ENCODE data around the gene ADGRB3.

ADGRB3 gene

DNA sequence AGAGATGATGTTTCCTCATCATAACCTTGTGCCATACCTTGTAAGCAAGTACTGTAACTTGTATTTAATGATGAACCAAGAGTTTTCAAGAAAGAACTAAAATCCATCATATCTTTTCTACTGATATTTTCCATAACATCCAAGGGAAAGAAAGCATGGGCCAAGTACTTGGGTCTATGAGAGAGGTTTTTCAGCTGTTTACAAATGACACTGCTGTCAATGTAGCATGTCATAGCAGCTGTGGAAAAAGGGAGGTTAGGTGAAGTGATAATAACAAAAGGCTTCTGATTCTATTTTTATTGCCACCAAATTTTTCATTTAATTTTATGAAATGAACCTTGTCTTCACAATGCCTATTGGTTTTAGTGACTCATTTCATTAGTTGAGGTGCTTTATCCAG, 679.4 kb downstream of the ADGRB3 start:
- no peak for DNase-seq (ENCODE audit: low read depth in 2 of 2)

GRCh38 chr6:69331886-69332285, 696.8 kb downstream of the ADGRB3 start:
- DNase-seq (ENCODE audit: low read depth in 2 of 2), result no peak

DNA sequence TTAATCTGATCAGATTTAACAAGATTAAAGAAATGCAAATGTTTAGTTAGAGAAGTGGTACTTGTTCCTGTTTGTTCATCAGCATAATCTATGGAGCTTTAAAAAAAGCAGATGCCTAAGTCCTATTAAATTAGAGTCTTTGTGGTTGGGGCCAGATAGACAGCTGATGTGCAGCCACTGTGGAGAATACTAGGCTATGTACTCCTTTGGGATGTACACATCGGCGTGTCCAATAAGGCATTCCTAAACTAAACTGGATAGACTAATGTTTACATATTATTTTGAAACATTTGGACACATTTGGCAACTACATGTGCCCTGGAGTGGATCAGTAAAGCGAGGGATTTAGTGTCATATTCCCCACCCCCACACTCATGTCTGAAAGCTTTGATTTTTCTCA, 702.2 kb downstream of the ADGRB3 start:
- no peak for DNase-seq (ENCODE audit: low read depth in 2 of 2)

- no peak for DNase-seq (ENCODE audit: low read depth in 2 of 2)
Observed at GRCh38 chr6:69338431-69339162, 703.5 kb downstream of the ADGRB3 start.

DNA sequence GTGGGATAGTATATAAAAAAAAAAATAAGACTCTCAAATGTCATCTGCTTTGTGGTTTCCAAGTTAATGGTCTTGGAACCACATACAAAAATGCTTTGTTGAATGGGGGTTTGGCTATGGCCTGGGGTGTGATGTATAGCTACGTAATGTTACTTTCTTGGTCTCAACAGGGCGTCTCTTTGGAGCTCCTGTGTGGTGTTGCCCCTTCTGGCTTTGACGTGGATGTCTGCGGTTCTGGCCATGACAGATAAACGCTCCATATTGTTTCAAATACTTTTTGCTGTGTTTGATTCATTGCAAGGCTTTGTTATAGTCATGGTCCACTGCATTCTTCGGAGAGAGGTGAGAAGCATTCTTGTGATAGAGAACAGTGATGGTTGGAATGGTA, 704.1 kb downstream of the ADGRB3 start:
- no peak for DNase-seq (ENCODE audit: low read depth in 2 of 2)

DNA sequence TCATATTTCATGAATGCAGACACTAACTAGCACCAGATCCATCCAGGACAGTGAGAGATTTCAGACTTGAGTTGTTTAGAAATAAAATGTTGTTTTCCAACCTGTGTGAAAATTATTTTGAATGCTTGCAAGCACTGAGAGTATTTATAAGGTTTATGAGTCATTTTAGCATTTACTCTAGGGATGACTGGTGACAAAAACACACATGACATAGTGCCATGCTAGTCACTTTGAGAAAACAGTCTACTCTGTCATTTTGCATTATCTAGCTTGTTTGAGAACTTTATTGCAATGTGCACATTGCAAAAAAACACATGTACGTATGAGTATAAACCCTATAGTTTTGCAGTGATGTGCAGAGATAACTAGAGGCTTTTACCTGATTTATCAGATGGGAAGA, 705.1 kb downstream of the ADGRB3 start:
- no peak for DNase-seq (ENCODE audit: low read depth in 2 of 2)

GRCh38 chr6:69343851-69344250, 708.8 kb downstream of the ADGRB3 start:
- DNase-seq (ENCODE audit: low read depth in 2 of 2), result no peak

DNA sequence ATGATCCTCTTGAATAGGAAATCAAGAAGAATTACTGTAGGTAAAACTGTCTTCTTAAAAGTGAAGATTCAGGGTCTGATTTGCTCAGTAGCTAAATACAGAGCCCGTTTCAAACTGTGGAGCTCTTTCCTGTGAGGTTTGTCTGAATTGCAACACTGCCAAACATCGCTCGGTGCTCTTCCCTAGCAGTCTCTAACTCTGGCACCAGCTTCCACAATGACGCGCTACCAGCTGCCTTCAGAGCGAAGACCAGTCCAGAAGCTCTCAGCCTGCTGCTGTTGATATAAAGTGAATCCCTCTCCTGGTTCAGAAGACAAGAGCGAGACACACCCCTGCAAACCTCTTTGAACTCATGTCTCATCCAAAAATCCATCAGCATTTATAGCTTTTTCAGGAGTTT, 714.7 kb downstream of the ADGRB3 start:
- no peak for DNase-seq (ENCODE audit: low read depth in 2 of 2)

DNA sequence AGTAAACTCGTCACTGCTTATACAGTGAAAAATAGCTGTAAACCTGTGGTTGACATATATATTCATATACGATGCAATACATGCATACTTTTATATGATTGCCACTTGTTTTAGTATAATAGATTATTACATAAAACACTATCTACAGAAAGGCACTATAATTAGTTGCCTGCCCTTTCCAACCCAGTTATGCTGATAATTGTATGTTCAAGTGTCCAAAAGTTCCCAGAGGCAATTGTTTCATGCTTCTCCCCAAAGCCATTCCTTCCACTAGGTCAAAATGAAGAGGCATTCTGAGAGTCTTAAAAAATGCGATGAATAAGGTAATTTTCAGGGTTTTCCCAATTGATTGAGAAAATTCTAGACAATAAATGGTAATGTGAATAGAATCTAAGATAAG, 727.1 kb downstream of the ADGRB3 start:
- DNase-seq (ENCODE audit: low read depth in 2 of 2), result no peak

DNA sequence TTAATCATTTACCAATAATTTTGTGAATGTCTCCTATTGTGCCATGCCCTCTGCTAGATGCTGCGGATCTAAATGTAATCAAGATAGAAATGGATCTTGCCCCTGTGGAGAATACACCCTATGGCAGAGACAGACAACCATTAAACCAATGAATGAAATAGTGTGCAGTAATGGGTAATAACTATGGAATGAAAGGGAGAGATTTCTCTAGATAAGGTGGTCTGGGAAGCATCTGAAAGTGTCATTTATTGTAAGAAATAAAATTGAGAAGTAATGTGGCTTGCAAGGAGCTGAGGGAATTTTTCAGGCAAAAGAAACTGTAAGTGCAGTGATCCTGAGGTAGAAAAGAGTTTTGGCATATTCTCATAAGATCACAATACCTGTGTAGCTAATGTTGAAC, 731.7 kb downstream of the ADGRB3 start:
- no peak for DNase-seq (ENCODE audit: low read depth in 2 of 2)

DNA sequence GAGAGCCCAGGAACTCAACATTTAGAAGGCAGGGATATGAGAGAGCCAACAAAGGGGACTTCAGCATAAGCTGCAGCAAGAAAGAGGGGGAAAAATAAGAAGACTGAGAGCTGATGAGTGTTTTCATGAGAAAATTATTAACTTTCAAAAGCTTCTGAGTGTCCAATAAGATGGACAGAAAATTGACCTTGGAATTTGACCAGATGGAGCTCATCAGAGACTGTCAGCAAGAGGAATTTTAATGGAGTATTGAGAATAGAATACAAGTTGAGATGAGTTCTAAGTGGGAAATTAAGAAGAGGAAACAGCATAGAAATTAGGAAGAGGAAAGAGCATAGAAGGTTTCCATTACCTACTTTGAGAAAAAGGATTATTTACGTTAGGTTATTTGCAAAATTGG, 733.5 kb downstream of the ADGRB3 start:
- no peak for DNase-seq (ENCODE audit: low read depth in 2 of 2)

GRCh38 chr6:69370763-69371162, 735.7 kb downstream of the ADGRB3 start:
- no peak for DNase-seq (ENCODE audit: low read depth in 2 of 2)

DNA sequence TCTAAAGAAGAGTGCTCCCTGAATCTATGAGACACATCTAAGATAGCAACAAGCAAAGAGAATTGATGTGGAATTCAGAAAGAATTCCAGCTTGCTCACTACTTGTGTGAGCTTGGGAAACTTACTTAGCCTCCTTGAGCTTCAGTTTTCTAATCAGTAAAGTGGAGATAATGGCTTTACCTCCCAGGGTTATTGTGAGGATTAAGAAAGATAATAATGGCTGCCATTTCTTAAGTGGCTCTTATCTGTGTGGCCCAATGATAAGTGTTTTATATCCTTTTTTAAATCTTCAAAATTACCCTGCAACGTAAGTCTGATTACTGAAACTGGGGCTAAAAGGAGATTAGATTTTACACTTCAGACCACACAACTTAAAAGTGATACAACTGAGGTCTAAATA, 743.2 kb downstream of the ADGRB3 start:
- no peak for DNase-seq (ENCODE audit: low read depth in 2 of 2)

GRCh38 chr6:69379518-69379917, 744.4 kb downstream of the ADGRB3 start:
- DNase-seq (ENCODE audit: low read depth in 2 of 2), result no peak

- no peak for DNase-seq (ENCODE audit: low read depth in 2 of 2)
Observed at GRCh38 chr6:69383627-69384026, 748.5 kb downstream of the ADGRB3 start.

DNA sequence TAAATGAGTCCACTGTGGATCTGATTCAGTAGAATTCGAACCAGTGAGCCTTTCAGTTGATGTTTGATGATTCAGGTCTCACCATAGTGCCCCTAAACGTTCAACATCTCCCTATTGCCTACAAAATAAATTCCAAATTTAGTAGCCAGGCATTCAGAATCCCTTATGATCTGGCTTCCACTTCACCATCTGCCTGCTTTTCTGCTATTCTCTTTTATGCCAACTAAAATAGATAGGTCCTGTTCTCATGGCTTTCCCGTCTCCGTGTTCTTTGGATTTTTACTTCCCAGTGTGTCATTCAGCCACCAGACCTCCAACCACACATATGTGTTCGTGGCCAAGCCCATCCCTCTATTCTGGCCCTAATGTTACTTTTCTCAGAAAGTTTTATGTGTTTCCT, 751.3 kb downstream of the ADGRB3 start:
- no peak for DNase-seq (ENCODE audit: low read depth in 2 of 2)

DNA sequence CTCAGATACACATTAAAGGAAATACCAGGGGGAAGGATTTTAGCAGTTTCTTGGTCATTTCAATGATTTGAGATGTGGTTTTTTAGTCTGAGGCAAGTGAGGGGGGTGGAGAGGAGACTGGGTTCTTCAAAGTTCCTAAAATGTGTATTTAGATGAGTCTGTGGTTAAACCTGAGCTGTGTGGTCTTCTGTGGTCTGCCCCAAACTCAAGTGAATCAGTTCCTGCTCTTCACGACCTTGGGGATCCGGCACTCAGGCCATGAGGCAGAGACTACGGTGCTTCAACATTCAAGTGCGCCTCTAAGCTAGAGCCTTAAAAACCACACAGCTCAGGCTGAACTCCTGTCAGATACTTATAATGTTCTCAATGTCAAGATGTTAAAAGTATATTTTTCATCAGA, 755.0 kb downstream of the ADGRB3 start:
- DNase-seq (ENCODE audit: low read depth in 2 of 2), result no peak

GRCh38 chr6:69391106-69391505, 756.0 kb downstream of the ADGRB3 start:
- DNase-seq (ENCODE audit: low read depth in 2 of 2), result no peak

DNA sequence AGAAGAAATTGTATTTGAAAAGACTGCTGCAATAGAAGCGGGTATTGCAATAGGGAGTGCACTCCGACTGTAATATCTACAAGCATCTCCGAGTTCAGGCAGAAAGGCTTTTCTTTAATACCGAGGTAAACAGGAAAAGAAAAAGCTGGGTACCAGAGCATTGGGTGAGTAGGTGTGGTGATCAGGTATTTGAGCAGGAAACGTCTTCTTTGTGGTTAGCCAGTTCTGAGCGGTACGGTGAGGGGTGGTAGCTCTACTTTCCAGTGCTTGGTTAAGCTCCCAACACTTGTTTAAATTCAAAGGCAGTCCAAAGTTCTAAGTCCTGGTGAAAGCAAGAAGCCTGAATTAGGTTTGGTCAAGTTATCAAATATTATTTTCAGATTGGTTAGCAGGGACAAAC, 757.7 kb downstream of the ADGRB3 start:
- DNase-seq (ENCODE audit: low read depth in 2 of 2), result no peak

DNA sequence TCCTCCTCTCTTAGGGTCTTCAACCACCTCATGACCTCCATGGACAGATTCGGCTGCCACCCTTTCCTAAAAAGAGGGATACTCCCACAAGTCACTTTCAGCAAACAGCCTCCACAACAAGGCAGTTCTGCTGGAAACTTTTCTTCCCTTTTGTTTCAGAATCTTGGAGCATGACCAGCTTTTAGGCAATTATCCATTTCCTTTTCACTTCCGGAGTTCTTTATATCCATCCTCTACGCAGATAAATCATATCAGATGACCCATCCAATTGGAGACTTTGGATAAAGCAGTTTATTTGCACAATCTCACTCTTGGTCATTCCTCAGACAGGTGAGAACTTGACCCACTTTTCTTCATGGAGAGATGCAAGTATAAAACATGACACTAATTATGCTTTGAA, 763.2 kb downstream of the ADGRB3 start:
- no peak for DNase-seq (ENCODE audit: low read depth in 2 of 2)

DNA sequence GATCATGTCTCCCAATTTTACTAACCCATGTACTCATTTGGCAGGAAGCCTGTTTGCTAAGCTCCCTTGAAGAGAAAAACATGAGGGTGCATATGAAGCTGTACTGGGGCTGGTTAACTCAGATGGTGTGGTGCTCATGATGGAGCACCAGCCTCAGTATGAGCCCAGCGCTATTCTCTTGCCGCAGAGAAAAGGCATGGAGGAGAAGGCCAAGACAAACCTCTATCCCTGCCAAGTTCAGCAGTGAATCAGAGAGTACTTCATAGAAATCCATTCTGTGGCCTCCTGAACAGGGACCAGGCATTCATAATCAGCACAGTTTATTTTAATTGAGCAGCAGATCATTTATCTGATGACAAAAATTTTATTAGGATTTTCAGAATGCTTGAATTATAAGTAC, 763.6 kb downstream of the ADGRB3 start:
- DNase-seq (ENCODE audit: low read depth in 2 of 2), result no peak

GRCh38 chr6:69408886-69409285, 773.8 kb downstream of the ADGRB3 start:
- DNase-seq (ENCODE audit: low read depth in 2 of 2), result no peak

- no peak for DNase-seq (ENCODE audit: low read depth in 2 of 2)
Observed at GRCh38 chr6:69416776-69417175, 781.7 kb downstream of the ADGRB3 start.

- DNase-seq (ENCODE audit: low read depth in 2 of 2), result no peak
Observed at GRCh38 chr6:69421269-69421668, 786.2 kb downstream of the ADGRB3 start.

Data from stimulated activated CD8-positive, alpha-beta memory T cell treated with anti-CD3 and anti-CD28 coated beads, Interleukin-15, amount 100 ng/mL, for 4 hours (primary cell).